Amniotic stem cell (primary cell): Measurements from ENCODE around the gene CHRNB2.

ENCODE experiments used
- DNase-seq: peaks from one replicate; lab custom pipeline; 2025; lab: John Stamatoyannopoulos, UW

The CHRNB2 gene

GRCh38 chr1:154553056-154554030 is 14.2 kb upstream of the CHRNB2 start:
- no peak for DNase-seq

GRCh38 chr1:154556422-154556821 is 11.2 kb upstream of the CHRNB2 start:
- DNase-seq = no peak

- no peak for DNase-seq
Observed at GRCh38 chr1:154557248-154557938, 10.2 kb upstream of the CHRNB2 start.

GRCh38 chr1:154557939-154558719 is 9.4 kb upstream of the CHRNB2 start, which contains the start of gene UBE2Q1:
Gene UBE2Q1, minus strand, starts transcription at chr1:154558662. Its CDS starts 109 bp downstream, at chr1:154558553.
- no peak for DNase-seq

GRCh38 chr1:154558720-154559465 is 8.7 kb upstream of the CHRNB2 start:
- peak; percentile 91 for DNase-seq

GRCh38 chr1:154559466-154560044 is 8.0 kb upstream of the CHRNB2 start:
- DNase-seq = peak; percentile 93

GRCh38 chr1:154565876-154566275 is 1.7 kb upstream of the CHRNB2 start:
- no peak for DNase-seq

GRCh38 chr1:154568157-154568815 is 708 bp downstream of the CHRNB2 start:
- DNase-seq = no peak

GRCh38 chr1:154571244-154571963 is 3.8 kb downstream of the CHRNB2 start:
- no peak for DNase-seq

GRCh38 chr1:154571964-154572288 is 4.3 kb downstream of the CHRNB2 start:
- no peak for DNase-seq

GRCh38 chr1:154572468-154573167 is 5.0 kb downstream of the CHRNB2 start:
- no peak for DNase-seq

- no peak for DNase-seq
Observed at GRCh38 chr1:154573168-154573510, 5.6 kb downstream of the CHRNB2 start.

- DNase-seq = no peak
Observed at GRCh38 chr1:154574716-154575115, 7.1 kb downstream of the CHRNB2 start.

- DNase-seq = no peak
Observed at GRCh38 chr1:154575147-154575927, 7.8 kb downstream of the CHRNB2 start.

- DNase-seq = no peak
Observed at GRCh38 chr1:154575951-154576566, 8.5 kb downstream of the CHRNB2 start.

- DNase-seq = no peak
Observed at GRCh38 chr1:154577346-154578057, 9.9 kb downstream of the CHRNB2 start.

GRCh38 chr1:154578058-154578418 is 10.5 kb downstream of the CHRNB2 start:
- no peak for DNase-seq

- no peak for DNase-seq
Observed at GRCh38 chr1:154579374-154579773, 11.8 kb downstream of the CHRNB2 start.
